Epithelial cell of esophagus (primary cell): ENCODE measurements around the gene NDUFS1.

ENCODE experiments used
- DNase-seq: peaks from one replicate; pipeline ENCODE4 v3.0.0; 2010; ENCODE audit warnings: low read depth
- H3K4me3 ChIP-seq: 2 replicates; pipeline ENCODE4 v1.5.1; 2011; ENCODE audit warnings: mild to moderate bottlenecking, low read length, control low read depth
- CTCF ChIP-seq: IDR thresholded peaks from 2 replicates; pipeline ENCODE4 v1.5.1; 2011; ENCODE audit warnings: low read depth, mild to moderate bottlenecking, low read length, control low read depth, inconsistent platforms; ENCODE audit not compliant: insufficient read depth; ENCODE audit errors: missing control alignments

Gene NDUFS1

GRCh38 chr2:206085742-206086445 is 73.3 kb downstream of the NDUFS1 start, which contains the start of gene INO80D:
Gene INO80D (minus strand): TSS chr2:206086174. CDS start chr2:206063016, 23,158 bp downstream.
- DNase-seq: peak; percentile 86
- H3K4me3 ChIP-seq: peak within 1 kb of the TSS; percentile 84
- TF ChIP-seq CTCF: peak; percentile 68

- H3K4me3 ChIP-seq: peak overlapping the region; percentile 84
- TF ChIP-seq CTCF: no peak
- peak; percentile 30 for DNase-seq
Measured at GRCh38 chr2:206084870-206085741, 74.1 kb downstream of the NDUFS1 start.

GRCh38 chr2:206084439-206084869 is 74.8 kb downstream of the NDUFS1 start:
- peak; percentile 71 for DNase-seq
- no peak for TF ChIP-seq CTCF
- H3K4me3 ChIP-seq: peak overlapping the region; percentile 84

- peak; percentile 32 for DNase-seq
- TF ChIP-seq CTCF: no peak
- H3K4me3 ChIP-seq: peak overlapping the region; percentile 84
Measured at GRCh38 chr2:206083602-206084438, 75.4 kb downstream of the NDUFS1 start.

- no peak for TF ChIP-seq CTCF
- DNase-seq: no peak
Measured at GRCh38 chr2:206082298-206082843, 76.9 kb downstream of the NDUFS1 start.

GRCh38 chr2:206080927-206081326 is 78.3 kb downstream of the NDUFS1 start:
- DNase-seq: no peak
- no peak overlapping the region for H3K4me3 ChIP-seq
- no peak for TF ChIP-seq CTCF

More at GRCh38 chr2:206082298-206082843, 76.9 kb downstream of the NDUFS1 start:
- no peak overlapping the region for H3K4me3 ChIP-seq
